Stimulated activated CD8-positive, alpha-beta memory T cell treated with anti-CD3 and anti-CD28 coated beads, Interleukin-15, amount 100 ng/mL, for 48 hours (primary cell): ENCODE measurements around the gene SART3.
"Not testable (repeated sequence)": the region's sequence is repeated elsewhere in the genome, so short reads cannot be mapped to it uniquely, and the experiment has no call there.

Experiments used
- DNase-seq, 2 donors: peaks; one replicate each; pipeline ENCODE4 v3.0.0-alpha.2; 2020; ENCODE audit warnings: low read depth in 2 of 2

The SART3 gene

GRCh38 chr12:108518716-108519496 lies 42.1 kb downstream of the SART3 start:
- DNase-seq: no peak

GRCh38 chr12:108518101-108518715 lies 42.8 kb downstream of the SART3 start:
- DNase-seq: no peak

- DNase-seq: no peak
Observed at GRCh38 chr12:108517288-108518100, 43.5 kb downstream of the SART3 start.

GRCh38 chr12:108516511-108517275 lies 44.3 kb downstream of the SART3 start:
- no peak for DNase-seq

- DNase-seq: no peak
Observed at GRCh38 chr12:108515916-108516315, 45.1 kb downstream of the SART3 start.

- DNase-seq: peak; percentile 99 to 100
Observed at GRCh38 chr12:108514973-108515814, 45.8 kb downstream of the SART3 start, which contains the start of gene FICD. Gene FICD (plus strand): TSS chr12:108515277. CDS start chr12:108516973, 1,696 bp downstream.

GRCh38 chr12:108514468-108514972 lies 46.5 kb downstream of the SART3 start:
- DNase-seq: no peak

- DNase-seq: peak; percentile 38 to 56
Observed at GRCh38 chr12:108511633-108512540, 49.1 kb downstream of the SART3 start.

- DNase-seq: no peak
Observed at GRCh38 chr12:108510836-108511235, 50.1 kb downstream of the SART3 start.

- no peak for DNase-seq
Observed at GRCh38 chr12:108509806-108510205, 51.2 kb downstream of the SART3 start.

- DNase-seq: no peak
Observed at GRCh38 chr12:108507971-108508642, 52.9 kb downstream of the SART3 start.

GRCh38 chr12:108505129-108505528 lies 55.8 kb downstream of the SART3 start:
- no peak for DNase-seq

GRCh38 chr12:108502922-108503321 lies 58.1 kb downstream of the SART3 start:
- no peak for DNase-seq

GRCh38 chr12:108498136-108498535 lies 62.8 kb downstream of the SART3 start:
- no peak for DNase-seq

- no peak for DNase-seq
Observed at GRCh38 chr12:108495823-108496579, 65.0 kb downstream of the SART3 start.

GRCh38 chr12:108495054-108495453 lies 65.9 kb downstream of the SART3 start:
- DNase-seq: no peak

- no peak for DNase-seq
Observed at GRCh38 chr12:108491256-108491655, 69.7 kb downstream of the SART3 start.

- DNase-seq: not testable (repeated sequence)
Observed at GRCh38 chr12:108487029-108487428, 73.9 kb downstream of the SART3 start.
